ENCODE data around the gene PEAR1. TPM values are rescaled to one million over a fixed set of nuclear protein-coding genes. Genes with fewer than 3 reads are reported as not detected.

The PEAR1 gene
- total RNA-seq, 1 experiment from 2014 or later: 0.39 TPM

- Histone ChIP-seq H3K23ac (ENCODE audit: insufficient read length, low read depth, low read length) (no peak overlapping the region), H2BK12ac (ENCODE audit: insufficient read length, low read depth, low read length) (no peak overlapping the region), H2BK120ac (ENCODE audit: low read depth, low read length, poor library complexity, severe bottlenecking) (no peak overlapping the region), H3K9ac (ENCODE audit: extremely low read depth, insufficient read length, low read length) (no peak overlapping the region), H3K18ac (ENCODE audit: insufficient read length, low read depth, low read length) (no peak overlapping the region), H4K91ac (ENCODE audit: insufficient read length, low read depth, low read length) (no peak overlapping the region), H3K23me2 (ENCODE audit: insufficient read length, low read depth, low read length, poor library complexity, severe bottlenecking) (peaks cover 13% of the 10 kb centered on the region), H2AK5ac (ENCODE audit: insufficient read length, low read length) (no peak overlapping the region), H2AFZ (ENCODE audit: low read length) (no peak overlapping the region), H4K20me1 (ENCODE audit: control insufficient read depth, insufficient read depth, insufficient read length) (no peaks in the 10 kb centered on the region), H4K8ac (replicated peaks; ENCODE audit: insufficient read length, low read depth, low read length) (no peak overlapping the region), H3T11ph (ENCODE audit: low read length) (no peak overlapping the region), H3K79me2 (ENCODE audit: insufficient read depth, low read length) (no peaks in the 10 kb centered on the region), H3K4me1 (ENCODE audit: insufficient read depth, low read length) (no peaks in the 10 kb centered on the region), H3K14ac (ENCODE audit: insufficient read depth, low read length) (no peak overlapping the region), H2BK15ac (ENCODE audit: low read depth, low read length) (no peak overlapping the region), H4K5ac (ENCODE audit: insufficient read length, low read depth, low read length) (no peak overlapping the region), H3K79me1 (ENCODE audit: insufficient read depth, low read depth, low read length, poor library complexity, severe bottlenecking) (no peaks in the 10 kb centered on the region), H3K4me2 (ENCODE audit: insufficient read depth, insufficient read length, low read length) (no peak overlapping the region), H2BK20ac (ENCODE audit: low read depth, low read length, poor library complexity, severe bottlenecking) (no peak overlapping the region), H3K4ac (ENCODE audit: low read depth, low read length) (no peak overlapping the region), H3K9me3 (ENCODE audit: control insufficient read depth, low read depth, low read length) (no peaks in the 10 kb centered on the region), H3K56ac (ENCODE audit: insufficient read length, low read depth, low read length) (no peak overlapping the region), H3K27me3 (ENCODE audit: insufficient read depth, low read length) (peaks cover 60% of the 10 kb centered on the region), H3K27ac (ENCODE audit: insufficient read length, low read depth, low read length) (no peak overlapping the region), H2BK5ac (ENCODE audit: insufficient read length, low read length) (no peak overlapping the region)
- Mint-ChIP-seq H3K27me3 (ENCODE audit: low read depth) (peaks cover 97% of the 10 kb centered on the region), H3K27ac (no peak overlapping the region), H3K9me3 (no peaks in the 10 kb centered on the region; a peak in 1 of 5 replicates), H3K4me3 (no peak overlapping the region), H3K36me3 (ENCODE audit: insufficient read depth in 1 of 3, low read depth in 3 of 3) (no peaks in the 10 kb centered on the region), H3K4me1 (peaks cover 6 to 30% of the 10 kb centered on the region in 2 experiments)
- no CpG with 5 or more reads among the region's 3 CpGs for WGBS (ENCODE audit: extremely low coverage, insufficient read length, low lambda C conversion rate)
- TF ChIP-seq CTCF (conservative IDR thresholded peaks at IDR 0.05): no peak
- DNase-seq: no peak
Measured at GRCh38 chr1:156857532-156857931, 36.0 kb upstream of the PEAR1 start.
